ENCODE data around the gene LGI4.
"Not testable (repeated sequence)": the region's sequence is repeated elsewhere in the genome, so short reads cannot be mapped to it uniquely, and the experiment has no call there.

Gene LGI4

DNA sequence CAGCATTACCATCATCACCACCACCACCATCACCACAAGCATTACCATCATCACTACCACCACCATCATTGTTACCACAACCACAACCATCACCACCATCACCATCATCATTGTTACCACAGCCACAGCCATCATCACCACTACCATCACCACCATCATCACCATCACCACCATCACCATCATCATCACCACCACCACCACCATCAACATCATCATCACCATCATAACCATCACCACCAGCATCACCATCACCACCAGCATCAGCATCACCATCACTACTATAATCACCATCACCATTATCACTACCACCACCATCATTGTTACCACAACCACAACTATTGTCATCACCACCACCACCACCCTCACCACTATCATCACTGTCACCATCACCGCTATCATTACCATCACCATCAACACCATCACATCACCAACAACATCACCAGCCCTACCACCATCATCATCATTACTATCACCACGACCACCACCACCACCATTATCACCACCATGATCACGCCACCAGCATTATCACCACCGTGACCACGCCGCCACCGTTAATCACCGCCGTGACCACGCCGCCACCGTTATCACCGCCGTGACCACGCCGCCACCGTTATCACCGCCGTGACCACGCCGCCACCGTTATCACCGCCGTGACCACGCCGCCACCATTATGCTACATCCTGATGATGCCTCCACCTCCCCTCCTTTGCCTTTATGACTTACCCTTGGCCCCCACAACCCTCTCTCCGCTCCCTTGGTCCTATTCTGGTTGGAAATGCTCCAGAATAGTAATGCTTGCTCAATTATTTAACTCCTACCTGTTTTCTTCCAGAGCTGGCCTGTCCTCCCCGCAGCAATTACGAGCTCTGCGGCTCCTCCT lies 29.2 kb downstream of the LGI4 start:
- no peak overlapping the region for H2AFZ ChIP-seq (ENCODE audit: low read depth, low read length)
- no peak overlapping the region for H3K4ac ChIP-seq (ENCODE audit: low read depth in 1 of 2, low read length in 2 of 2)
- H3K9me3 ChIP-seq (ENCODE audit: control insufficient read depth, low read length): no peaks in the 10 kb centered on the region
- H3K4me2 ChIP-seq (ENCODE audit: low read length, poor library complexity, severe bottlenecking): no peak overlapping the region
- peaks cover 1 to 3% of the 10 kb centered on the region in 2 experiments for H3K27me3 ChIP-seq (ENCODE audit: control insufficient read depth in 1 of 2, insufficient read depth in 1 of 2, low read length in 2 of 2)
- H3K23ac ChIP-seq (ENCODE audit: low read length in 2 of 2): no peak overlapping the region
- no peak overlapping the region for H2AK5ac ChIP-seq (ENCODE audit: low read length, severe bottlenecking)
- no peak overlapping the region for H3K27ac ChIP-seq (ENCODE audit: low read length, poor library complexity, severe bottlenecking)
- H3K18ac ChIP-seq (ENCODE audit: low read depth in 1 of 2, low read length in 2 of 2): peak overlapping the region in 1 of 2 experiments; percentile 48
- no peak overlapping the region for H4K8ac ChIP-seq (ENCODE audit: low read length)
- H2BK12ac ChIP-seq (ENCODE audit: low read length in 2 of 2): no peak overlapping the region
- H2BK5ac ChIP-seq (ENCODE audit: low read depth, low read length, poor library complexity, severe bottlenecking): no peak overlapping the region
- H3K4me3 ChIP-seq (ENCODE audit: insufficient read depth in 1 of 2, low read depth in 1 of 2, low read length in 2 of 2): no peak overlapping the region
- no peaks in the 10 kb centered on the region for H3K79me1 ChIP-seq (replicated peaks; ENCODE audit: low read length, poor library complexity, severe bottlenecking)
- H3K9ac ChIP-seq (ENCODE audit: low read length): no peak overlapping the region
- 82% methylated on average over 30 of the region's 30 CpGs for WGBS
- H2BK15ac ChIP-seq (ENCODE audit: low read depth, poor library complexity, severe bottlenecking): no peak overlapping the region
- DNase-seq: no peak
- no peak overlapping the region for H4K91ac ChIP-seq (ENCODE audit: low read length)
- H3K4me1 ChIP-seq (ENCODE audit: control insufficient read depth, insufficient read depth, low read depth, low read length): peaks cover under 1% of the 10 kb centered on the region
- no peak overlapping the region for H3K14ac ChIP-seq (ENCODE audit: low read length in 2 of 2)
- H3K36me3 ChIP-seq (ENCODE audit: control insufficient read depth in 1 of 2, insufficient read depth in 2 of 2, low read depth in 1 of 2, low read length in 2 of 2): no peaks in the 10 kb centered on the region
- H2BK120ac ChIP-seq (ENCODE audit: low read depth, low read length): no peak overlapping the region

DNA sequence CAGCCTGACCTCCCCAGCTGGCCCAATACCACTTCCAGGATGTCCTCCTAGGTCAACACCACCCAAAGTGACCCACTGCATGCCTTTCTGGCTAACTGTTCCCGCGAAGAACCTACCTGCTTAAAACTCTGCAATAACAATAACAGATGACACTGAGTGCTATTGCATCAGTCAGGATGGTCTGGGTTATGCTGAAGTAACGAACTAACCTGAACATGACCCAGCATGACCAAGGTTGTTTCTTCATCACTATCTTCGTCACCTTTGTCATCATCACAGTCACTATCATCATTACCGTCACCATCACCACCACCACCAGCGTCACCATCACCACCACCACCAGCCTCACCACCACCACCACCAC lies 29.8 kb downstream of the LGI4 start:
- Histone ChIP-seq H3K18ac (ENCODE audit: low read depth in 1 of 2, low read length in 2 of 2) (no peak overlapping the region), H3K27me3 (ENCODE audit: control insufficient read depth in 1 of 2, insufficient read depth in 1 of 2, low read length in 2 of 2) (peaks cover 3% of the 10 kb centered on the region in 2 experiments), H3K9ac (ENCODE audit: low read length) (no peak overlapping the region), H2BK5ac (ENCODE audit: low read depth, low read length, poor library complexity, severe bottlenecking) (no peak overlapping the region), H3K79me1 (replicated peaks; ENCODE audit: low read length, poor library complexity, severe bottlenecking) (no peaks in the 10 kb centered on the region), H4K91ac (ENCODE audit: low read length) (no peak overlapping the region), H3K23ac (ENCODE audit: low read length in 2 of 2) (no peak overlapping the region), H3K9me3 (ENCODE audit: control insufficient read depth, low read length) (no peaks in the 10 kb centered on the region), H3K4me3 (ENCODE audit: insufficient read depth in 1 of 2, low read depth in 1 of 2, low read length in 2 of 2) (no peak overlapping the region), H3K27ac (ENCODE audit: low read length, poor library complexity, severe bottlenecking) (no peak overlapping the region), H3K14ac (ENCODE audit: low read length in 2 of 2) (no peak overlapping the region), H3K4me2 (ENCODE audit: low read length, poor library complexity, severe bottlenecking) (no peak overlapping the region), H2BK15ac (ENCODE audit: low read depth, poor library complexity, severe bottlenecking) (no peak overlapping the region), H2AFZ (ENCODE audit: low read depth, low read length) (no peak overlapping the region), H3K36me3 (ENCODE audit: control insufficient read depth in 1 of 2, insufficient read depth in 2 of 2, low read depth in 1 of 2, low read length in 2 of 2) (no peaks in the 10 kb centered on the region), H4K8ac (ENCODE audit: low read length) (no peak overlapping the region), H3K4ac (ENCODE audit: low read depth in 1 of 2, low read length in 2 of 2) (no peak overlapping the region), H2AK5ac (ENCODE audit: low read length, severe bottlenecking) (no peak overlapping the region), H2BK12ac (ENCODE audit: low read length in 2 of 2) (no peak overlapping the region), H2BK120ac (ENCODE audit: low read depth, low read length) (no peak overlapping the region), H3K4me1 (ENCODE audit: control insufficient read depth, insufficient read depth, low read depth, low read length) (peaks cover 3% of the 10 kb centered on the region)
- no peak for DNase-seq
- WGBS: 88% methylated on average over 6 of the region's 6 CpGs

DNA sequence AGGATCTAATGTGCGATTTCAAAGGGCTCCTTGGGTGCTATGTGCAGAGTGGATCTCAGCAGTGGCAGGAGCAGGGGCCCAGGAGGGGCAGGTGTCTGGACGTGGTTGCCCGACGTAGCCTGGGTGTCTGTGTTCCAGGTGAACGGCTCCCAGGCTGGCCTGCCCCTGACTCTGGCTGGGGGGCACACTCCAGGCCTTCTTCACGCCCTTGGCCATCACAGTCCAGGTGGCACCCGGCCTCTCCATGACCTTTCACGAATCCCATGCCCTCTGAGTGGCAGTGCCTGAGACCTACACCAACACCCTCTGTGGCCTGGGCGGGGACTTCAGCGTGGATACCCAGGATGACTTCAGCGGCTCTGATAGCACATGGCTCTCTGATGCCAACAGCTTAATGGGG lies 30.5 kb downstream of the LGI4 start:
- Histone ChIP-seq H2BK12ac (ENCODE audit: low read length in 2 of 2) (no peak overlapping the region), H3K4me1 (ENCODE audit: control insufficient read depth, insufficient read depth, low read depth, low read length) (peaks cover 3% of the 10 kb centered on the region), H2BK5ac (ENCODE audit: low read depth, low read length, poor library complexity, severe bottlenecking) (no peak overlapping the region), H2AFZ (ENCODE audit: low read depth, low read length) (no peak overlapping the region), H4K8ac (ENCODE audit: low read length) (no peak overlapping the region), H3K4me2 (ENCODE audit: low read length, poor library complexity, severe bottlenecking) (no peak overlapping the region), H2BK120ac (ENCODE audit: low read depth, low read length) (no peak overlapping the region), H3K9me3 (ENCODE audit: control insufficient read depth, low read length) (no peaks in the 10 kb centered on the region), H3K14ac (ENCODE audit: low read length in 2 of 2) (no peak overlapping the region), H4K91ac (ENCODE audit: low read length) (no peak overlapping the region), H3K79me1 (replicated peaks; ENCODE audit: low read length, poor library complexity, severe bottlenecking) (no peaks in the 10 kb centered on the region), H3K23ac (ENCODE audit: low read length in 2 of 2) (no peak overlapping the region), H2BK15ac (ENCODE audit: low read depth, poor library complexity, severe bottlenecking) (no peak overlapping the region), H3K36me3 (ENCODE audit: control insufficient read depth in 1 of 2, insufficient read depth in 2 of 2, low read depth in 1 of 2, low read length in 2 of 2) (no peaks in the 10 kb centered on the region), H3K27me3 (ENCODE audit: control insufficient read depth in 1 of 2, insufficient read depth in 1 of 2, low read length in 2 of 2) (peaks cover 3 to 6% of the 10 kb centered on the region in 2 experiments), H3K27ac (ENCODE audit: low read length, poor library complexity, severe bottlenecking) (no peak overlapping the region), H3K4ac (ENCODE audit: low read depth in 1 of 2, low read length in 2 of 2) (no peak overlapping the region), H3K18ac (ENCODE audit: low read depth in 1 of 2, low read length in 2 of 2) (no peak overlapping the region), H3K4me3 (ENCODE audit: insufficient read depth in 1 of 2, low read depth in 1 of 2, low read length in 2 of 2) (no peak overlapping the region), H2AK5ac (ENCODE audit: low read length, severe bottlenecking) (no peak overlapping the region), H3K9ac (ENCODE audit: low read length) (no peak overlapping the region)
- WGBS: 88% methylated on average over 11 of the region's 11 CpGs
- DNase-seq: no peak

DNA sequence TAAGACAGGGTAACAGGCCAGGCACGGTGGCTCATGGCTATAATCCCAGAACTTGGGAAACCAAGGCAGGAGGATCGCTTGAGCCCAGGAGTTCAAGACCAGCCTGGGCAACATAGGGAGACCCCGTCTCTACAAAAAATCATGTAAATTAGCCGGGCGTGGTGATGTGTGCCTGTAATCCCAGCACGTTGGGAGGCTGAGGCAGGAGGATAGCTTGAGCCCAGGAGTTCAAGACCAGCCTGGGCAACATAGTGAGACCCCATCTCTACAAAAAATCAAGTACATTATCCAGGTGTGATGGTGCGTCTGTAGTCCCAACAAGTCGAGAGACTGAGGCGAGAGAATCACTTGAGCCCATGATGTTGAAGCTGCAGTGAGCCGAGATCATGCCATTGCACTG lies 31.2 kb downstream of the LGI4 start:
- not testable (repeated sequence) for H2BK120ac ChIP-seq (ENCODE audit: low read depth, low read length); DNase-seq; H3K4ac ChIP-seq (ENCODE audit: low read depth in 1 of 2, low read length in 2 of 2); H3K79me1 ChIP-seq (replicated peaks; ENCODE audit: low read length, poor library complexity, severe bottlenecking); H3K4me2 ChIP-seq (ENCODE audit: low read length, poor library complexity, severe bottlenecking); H3K9ac ChIP-seq (ENCODE audit: low read length); H3K27me3 ChIP-seq (ENCODE audit: control insufficient read depth in 1 of 2, insufficient read depth in 1 of 2, low read length in 2 of 2); H3K27ac ChIP-seq (ENCODE audit: low read length, poor library complexity, severe bottlenecking); H2BK12ac ChIP-seq (ENCODE audit: low read length in 2 of 2); H3K23ac ChIP-seq (ENCODE audit: low read length in 2 of 2); H3K14ac ChIP-seq (ENCODE audit: low read length in 2 of 2); H2AK5ac ChIP-seq (ENCODE audit: low read length, severe bottlenecking); H3K18ac ChIP-seq (ENCODE audit: low read depth in 1 of 2, low read length in 2 of 2); H4K8ac ChIP-seq (ENCODE audit: low read length); H2AFZ ChIP-seq (ENCODE audit: low read depth, low read length); H3K36me3 ChIP-seq (ENCODE audit: control insufficient read depth in 1 of 2, insufficient read depth in 2 of 2, low read depth in 1 of 2, low read length in 2 of 2); H3K9me3 ChIP-seq (ENCODE audit: control insufficient read depth, low read length); H4K91ac ChIP-seq (ENCODE audit: low read length); H3K4me3 ChIP-seq (ENCODE audit: insufficient read depth in 1 of 2, low read depth in 1 of 2, low read length in 2 of 2); H3K4me1 ChIP-seq (ENCODE audit: control insufficient read depth, insufficient read depth, low read depth, low read length); H2BK5ac ChIP-seq (ENCODE audit: low read depth, low read length, poor library complexity, severe bottlenecking); H2BK15ac ChIP-seq (ENCODE audit: low read depth, poor library complexity, severe bottlenecking)
- 80% methylated on average over 10 of the region's 10 CpGs for WGBS
